Large intestine (tissue), 3 donors: ENCODE measurements around the gene ASIC3. TPM values are rescaled to one million over a fixed set of nuclear protein-coding genes. Genes with fewer than 3 reads are reported as not detected.
"Not testable (repeated sequence)": the region's sequence is repeated elsewhere in the genome, so short reads cannot be mapped to it uniquely, and the experiment has no call there.

Source experiments
- DNase-seq, 2 donors: peaks; one replicate each; pipeline versions ENCODE4 v3.0.0 to v3.0.0-alpha.2; 2013
- H3K27ac ChIP-seq: one replicate; pipeline ENCODE4 v1.5.1; 2013; ENCODE audit warnings: low read length
- H3K27me3 ChIP-seq: 2 replicates; pipeline ENCODE4 v1.6.1; 2013; ENCODE audit warnings: low read length; ENCODE audit not compliant: control insufficient read depth, insufficient read depth
- H3K36me3 ChIP-seq: 2 replicates; pipeline ENCODE4 v1.6.1; 2013; ENCODE audit warnings: low read length; ENCODE audit not compliant: control insufficient read depth, insufficient read depth
- H3K4me1 ChIP-seq: one replicate; pipeline ENCODE4 v1.6.1; 2013; ENCODE audit warnings: low read length; ENCODE audit not compliant: control insufficient read depth, insufficient read depth
- H3K4me3 ChIP-seq: one replicate; pipeline ENCODE4 v1.5.1; 2013; ENCODE audit warnings: low read length
- H3K9me3 ChIP-seq: one replicate; pipeline ENCODE4 v1.6.1; 2013; ENCODE audit warnings: mild to moderate bottlenecking, low read depth, low read length, moderate library complexity; ENCODE audit not compliant: control insufficient read depth
- WGBS: methylation state at CpG from one replicate; pipeline ENCODE4 v1.1.5; 2013; ENCODE audit warnings: low lambda C conversion rate; ENCODE audit not compliant: insufficient coverage; 5-methylcytosine and 5-hydroxymethylcytosine counted together
- polyA plus RNA-seq: library from polyadenylated mRNA; unstranded; fragments of 120-200 nt; gene quantifications from one replicate; pipeline ENCODE4 v1.2.1, GENCODE V29; 2013

ASIC3 gene
- polyA plus RNA-seq, 1 donor = 6.9 TPM

GRCh38 chr7:151033864-151034249 lies 14.5 kb upstream of the ASIC3 start:
- Histone ChIP-seq H3K27me3 (no peaks in the 10 kb centered on the region), H3K4me1 (peaks cover 7% of the 10 kb centered on the region), H3K36me3 (peaks cover 48% of the 10 kb centered on the region), H3K4me3 (no peak overlapping the region), H3K9me3 (no peaks in the 10 kb centered on the region), H3K27ac (no peak overlapping the region)
- DNase-seq = no peak
- no CpG with 5 or more reads among the region's 5 CpGs for WGBS

GRCh38 chr7:151034312-151035025 lies 13.9 kb upstream of the ASIC3 start:
- H3K9me3 ChIP-seq = no peaks in the 10 kb centered on the region
- peaks cover 48% of the 10 kb centered on the region for H3K36me3 ChIP-seq
- no CpG with 5 or more reads among the region's 21 CpGs for WGBS
- H3K4me1 ChIP-seq = peaks cover 10% of the 10 kb centered on the region
- no peak overlapping the region for H3K27ac ChIP-seq
- DNase-seq = no peak
- H3K4me3 ChIP-seq = no peak overlapping the region
- no peaks in the 10 kb centered on the region for H3K27me3 ChIP-seq

DNA sequence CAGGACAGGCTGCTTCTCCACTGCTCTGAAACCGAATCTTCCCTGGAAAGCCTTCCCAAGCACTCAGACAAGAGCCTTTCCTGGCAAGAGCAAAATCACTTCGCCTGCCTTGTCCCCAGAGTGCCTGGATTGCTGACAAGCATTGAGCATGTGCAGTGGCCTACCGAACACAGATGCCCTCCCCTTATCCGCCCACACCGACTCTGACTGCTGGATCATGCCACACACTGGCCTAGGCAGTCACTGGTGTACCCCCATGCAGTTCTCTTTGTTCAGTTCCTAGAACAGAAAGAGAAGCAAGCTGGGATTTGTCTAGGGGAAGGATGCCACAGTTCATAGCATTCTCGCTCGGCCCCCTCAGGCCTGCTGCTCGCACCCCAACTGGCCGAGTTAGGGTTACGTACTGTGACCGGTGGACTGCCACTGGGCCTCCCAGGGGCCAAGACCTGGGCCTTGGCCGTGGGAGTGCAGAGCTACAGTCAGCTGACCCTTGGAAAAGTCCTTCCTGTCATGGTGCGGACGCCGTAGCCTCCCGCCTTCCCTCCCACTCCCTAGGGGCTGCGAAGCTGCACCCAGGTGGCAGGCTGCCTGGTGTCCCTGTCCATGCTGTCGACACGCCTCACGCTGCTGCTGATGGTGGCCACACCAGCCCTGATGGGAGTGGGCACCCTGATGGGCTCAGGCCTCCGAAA lies 13.2 kb upstream of the ASIC3 start:
- H3K36me3 ChIP-seq = peaks cover 48% of the 10 kb centered on the region
- DNase-seq = no peak
- H3K4me3 ChIP-seq = no peak overlapping the region
- peaks cover 17% of the 10 kb centered on the region for H3K4me1 ChIP-seq
- H3K27me3 ChIP-seq = no peaks in the 10 kb centered on the region
- no CpG with 5 or more reads among the region's 21 CpGs for WGBS
- H3K9me3 ChIP-seq = no peaks in the 10 kb centered on the region
- H3K27ac ChIP-seq = no peak overlapping the region

DNA sequence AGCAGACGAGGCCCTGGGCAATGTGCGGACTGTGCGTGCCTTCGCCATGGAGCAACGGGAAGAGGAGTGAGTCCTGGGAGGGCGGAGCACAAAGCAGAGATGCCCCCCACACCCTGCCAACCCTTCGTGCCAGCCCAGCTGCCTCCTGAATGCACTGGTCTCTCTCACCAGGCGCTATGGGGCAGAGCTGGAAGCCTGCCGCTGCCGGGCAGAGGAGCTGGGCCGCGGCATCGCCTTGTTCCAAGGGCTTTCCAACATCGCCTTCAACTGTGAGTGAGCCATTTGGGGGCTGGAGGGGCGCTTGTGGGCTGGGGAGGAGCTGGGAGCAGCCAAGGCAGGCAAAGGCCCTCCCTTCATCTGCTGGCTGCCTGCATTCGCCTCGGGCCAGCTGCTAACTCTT lies 12.4 kb upstream of the ASIC3 start:
- no peaks in the 10 kb centered on the region for H3K27me3 ChIP-seq
- H3K4me3 ChIP-seq = no peak overlapping the region
- H3K27ac ChIP-seq = no peak overlapping the region
- DNase-seq = no peak
- H3K4me1 ChIP-seq = peaks cover 20% of the 10 kb centered on the region
- WGBS = no CpG with 5 or more reads among the region's 17 CpGs
- peaks cover 48% of the 10 kb centered on the region for H3K36me3 ChIP-seq
- no peaks in the 10 kb centered on the region for H3K9me3 ChIP-seq

- no peak overlapping the region for H3K4me3 ChIP-seq
- peak; percentile 88 to 93 for DNase-seq
- WGBS = no CpG with 5 or more reads among the region's 12 CpGs
- no peaks in the 10 kb centered on the region for H3K9me3 ChIP-seq
- peaks cover 20% of the 10 kb centered on the region for H3K4me1 ChIP-seq
- H3K27ac ChIP-seq = peak overlapping the region; percentile 67
- no peaks in the 10 kb centered on the region for H3K27me3 ChIP-seq
- H3K36me3 ChIP-seq = peaks cover 46% of the 10 kb centered on the region
These were observed 9.1 kb upstream of the ASIC3 start for GRCh38 chr7:151038951-151039849.

DNA sequence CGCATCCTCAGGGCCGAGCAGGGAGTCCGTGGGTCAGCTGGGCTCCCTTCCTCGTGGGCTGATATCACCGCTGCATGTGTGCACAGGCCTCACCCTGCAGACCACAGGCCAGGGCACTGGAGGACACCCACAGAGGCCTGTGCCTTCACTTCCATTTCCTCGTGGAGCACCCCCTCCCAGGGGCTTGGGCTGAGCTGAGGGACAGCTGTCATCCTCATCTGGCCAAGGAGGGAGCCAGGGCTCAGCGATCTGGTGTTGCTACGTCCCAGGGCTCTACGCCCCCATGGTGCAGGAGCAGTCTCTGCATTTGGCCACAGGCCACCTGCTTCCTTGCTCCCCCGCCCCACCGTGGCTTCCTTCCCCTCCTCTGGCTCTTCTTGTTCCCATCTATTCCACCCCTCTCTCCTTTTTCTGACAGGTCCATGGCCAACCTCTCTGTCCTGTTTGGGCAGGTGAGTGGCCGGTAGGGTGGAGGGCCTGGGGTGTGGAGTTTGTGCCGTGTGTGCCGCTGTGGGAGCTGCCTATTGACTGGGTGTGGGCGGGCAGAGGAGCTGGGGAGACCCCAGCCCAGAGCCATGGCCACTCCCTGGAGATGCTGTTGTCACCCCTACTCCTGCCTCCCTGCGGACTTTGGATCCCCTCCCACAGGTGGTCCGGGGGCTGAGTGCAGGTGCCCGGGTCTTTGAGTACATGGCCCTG lies 8.3 kb upstream of the ASIC3 start:
- H3K36me3 ChIP-seq = peaks cover 45% of the 10 kb centered on the region
- H3K9me3 ChIP-seq = no peaks in the 10 kb centered on the region
- H3K4me3 ChIP-seq = no peak overlapping the region
- peak overlapping the region; percentile 67 for H3K27ac ChIP-seq
- H3K27me3 ChIP-seq = no peaks in the 10 kb centered on the region
- DNase-seq = peak in 1 of 2 donors; percentile 54
- WGBS = no CpG with 5 or more reads among the region's 18 CpGs
- peaks cover 20% of the 10 kb centered on the region for H3K4me1 ChIP-seq

DNA sequence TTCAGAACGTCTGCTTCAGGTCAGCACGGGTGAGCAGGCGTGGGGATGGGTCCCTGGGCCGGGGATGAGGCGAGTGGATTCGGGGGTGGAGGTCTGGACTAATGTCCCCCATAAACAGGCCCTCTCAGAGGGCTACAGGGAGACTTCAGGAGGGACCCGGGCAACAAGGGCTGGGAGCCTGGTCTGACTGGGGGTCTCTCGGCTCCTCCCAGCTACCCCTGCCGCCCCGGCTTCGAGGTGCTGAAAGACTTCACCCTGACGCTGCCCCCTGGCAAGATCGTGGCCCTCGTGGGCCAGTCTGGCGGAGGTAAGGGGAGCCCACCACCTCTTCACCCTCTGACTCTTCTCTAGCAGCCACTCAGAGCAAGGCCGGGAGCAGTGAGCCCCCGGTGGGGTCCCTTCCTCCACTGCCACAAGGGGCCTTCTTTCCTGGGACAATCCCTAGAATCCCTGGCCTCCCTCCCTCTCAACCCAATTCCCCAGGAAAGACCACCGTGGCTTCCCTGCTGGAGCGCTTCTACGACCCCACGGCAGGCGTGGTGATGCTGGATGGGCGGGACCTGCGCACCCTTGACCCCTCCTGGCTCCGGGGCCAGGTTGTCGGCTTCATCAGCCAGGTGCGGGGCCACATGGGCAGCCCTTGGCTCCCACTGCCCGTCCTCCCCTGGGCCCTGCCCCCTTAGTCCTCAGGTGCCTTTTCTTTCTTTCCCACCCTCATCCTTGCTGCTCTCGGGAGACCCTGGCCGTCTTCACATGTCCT lies 7.5 kb upstream of the ASIC3 start:
- Histone ChIP-seq H3K36me3 (peaks cover 41% of the 10 kb centered on the region), H3K4me1 (peaks cover 20% of the 10 kb centered on the region), H3K9me3 (no peaks in the 10 kb centered on the region), H3K27ac (no peak overlapping the region), H3K27me3 (no peaks in the 10 kb centered on the region), H3K4me3 (no peak overlapping the region)
- DNase-seq = no peak
- WGBS = no CpG with 5 or more reads among the region's 30 CpGs

DNA sequence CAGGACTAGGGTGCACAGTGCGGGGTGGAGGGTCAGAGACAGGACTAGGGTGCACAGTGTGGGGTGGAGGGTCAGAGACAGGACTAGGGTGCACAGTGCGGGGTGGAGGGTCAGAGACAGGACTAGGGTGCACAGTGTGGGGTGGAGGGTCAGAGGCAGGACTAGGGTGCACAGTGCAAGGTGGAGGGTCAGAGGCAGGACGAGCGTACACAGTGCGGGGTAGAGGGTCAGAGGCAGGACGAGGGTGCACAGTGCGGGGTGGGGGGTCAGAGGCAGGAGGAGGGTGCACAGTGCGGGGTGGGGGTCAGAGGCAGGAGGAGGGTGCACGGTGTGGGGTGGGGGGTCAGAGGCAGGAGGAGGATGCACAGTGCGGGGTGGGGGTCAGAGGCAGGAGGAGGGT lies 4.9 kb upstream of the ASIC3 start:
- Histone ChIP-seq H3K4me1 (peaks cover 20% of the 10 kb centered on the region), H3K36me3 (peaks cover 33% of the 10 kb centered on the region)
- WGBS = no CpG with 5 or more reads among the region's 10 CpGs
- H3K4me3 ChIP-seq, H3K27ac ChIP-seq, DNase-seq, H3K27me3 ChIP-seq, H3K9me3 ChIP-seq: not testable (repeated sequence)

- H3K36me3 ChIP-seq = peaks cover 33% of the 10 kb centered on the region
- H3K4me1 ChIP-seq = peaks cover 15% of the 10 kb centered on the region
- WGBS = no CpG with 5 or more reads among the region's 20 CpGs
- no peak overlapping the region for H3K27ac ChIP-seq
- H3K27me3 ChIP-seq = no peaks in the 10 kb centered on the region
- H3K9me3 ChIP-seq = no peaks in the 10 kb centered on the region
- DNase-seq = no peak
- H3K4me3 ChIP-seq = no peak overlapping the region
These were observed 4.4 kb upstream of the ASIC3 start for GRCh38 chr7:151043959-151044358.
